Mesendoderm (in vitro differentiated cells): ENCODE measurements around the gene MACF1.
"Not testable (repeated sequence)": the region's sequence is repeated elsewhere in the genome, so short reads cannot be mapped to it uniquely, and the experiment has no call there.

Experiments
- DNase-seq: peaks from one replicate; pipeline ENCODE4 v3.0.0; 2013
- H2AK5ac ChIP-seq: 2 replicates; pipeline ENCODE4 v1.6.1; 2013; ENCODE audit warnings: low read length, inconsistent platforms
- H2BK120ac ChIP-seq: 2 replicates; pipeline ENCODE4 v1.6.1; 2013; ENCODE audit warnings: low read depth, mild to moderate bottlenecking, low read length, moderate library complexity, mixed read lengths
- H2BK15ac ChIP-seq: replicated peaks from 2 replicates; pipeline ENCODE4 v1.6.1; 2013; ENCODE audit warnings: low read depth, mild to moderate bottlenecking, moderate library complexity
- H2BK5ac ChIP-seq: 2 replicates; pipeline ENCODE4 v1.6.1; 2013; ENCODE audit warnings: low read length, inconsistent platforms
- H3K18ac ChIP-seq: 2 replicates; pipeline ENCODE4 v1.6.1; 2013; ENCODE audit warnings: mild to moderate bottlenecking, low read length, mixed read lengths
- H3K23ac ChIP-seq: one replicate; pipeline ENCODE4 v1.6.1; 2013; ENCODE audit warnings: low read length
- H3K27ac ChIP-seq: 2 replicates; pipeline ENCODE4 v1.5.1; 2013; ENCODE audit warnings: low read depth, mild to moderate bottlenecking, inconsistent platforms, low read length, moderate library complexity
- H3K27me3 ChIP-seq: 2 replicates; pipeline ENCODE4 v1.6.1; 2013; ENCODE audit warnings: low read length, control low read depth, mild to moderate bottlenecking, inconsistent platforms; ENCODE audit not compliant: insufficient read depth, poor library complexity
- H3K36me3 ChIP-seq: 2 replicates; pipeline ENCODE4 v1.6.1; 2013; ENCODE audit warnings: low read length, inconsistent platforms; ENCODE audit not compliant: control insufficient read depth, insufficient read depth
- H3K4ac ChIP-seq: one replicate; pipeline ENCODE4 v1.6.1; 2013; ENCODE audit warnings: low read depth, mild to moderate bottlenecking, low read length, moderate library complexity
- H3K4me1 ChIP-seq: 2 replicates; pipeline ENCODE4 v1.6.1; 2013; ENCODE audit warnings: low read depth, low read length, inconsistent platforms; ENCODE audit not compliant: control insufficient read depth
- H3K4me2 ChIP-seq: 2 replicates; pipeline ENCODE4 v1.6.1; 2013; ENCODE audit warnings: low read length
- H3K4me3 ChIP-seq: 2 replicates; pipeline ENCODE4 v1.5.1; 2013; ENCODE audit warnings: mild to moderate bottlenecking, low read length
- H3K56ac ChIP-seq: one replicate; pipeline ENCODE4 v1.6.1; 2013; ENCODE audit warnings: low read length
- H3K79me1 ChIP-seq: 2 replicates; pipeline ENCODE4 v1.6.1; 2013; ENCODE audit warnings: low read length, inconsistent platforms
- H3K79me2 ChIP-seq: 2 replicates; pipeline ENCODE4 v1.6.1; 2013; ENCODE audit warnings: mild to moderate bottlenecking, low read length; ENCODE audit not compliant: control insufficient read depth, insufficient read depth
- H3K9ac ChIP-seq: 2 replicates; pipeline ENCODE4 v1.6.1; 2013; ENCODE audit warnings: low read length, inconsistent platforms
- H4K5ac ChIP-seq: one replicate; pipeline ENCODE4 v1.6.1; 2013; ENCODE audit warnings: low read length
- H4K8ac ChIP-seq: one replicate; pipeline ENCODE4 v1.6.1; 2013; ENCODE audit warnings: low read depth, mild to moderate bottlenecking, control low read depth, low read length, moderate library complexity
- WGBS: extraction: QIAGEN DNeasy Blood & Tissue Kit; methylation state at CpG from one replicate; pipeline ENCODE4 v1.1.7; 2013; ENCODE audit warnings: low lambda C conversion rate, missing lambda C conversion rate; ENCODE audit not compliant: insufficient coverage; ENCODE audit errors: extremely low coverage; 5-methylcytosine and 5-hydroxymethylcytosine counted together

The MACF1 gene

GRCh38 chr1:39497585-39497984 is 293.1 kb downstream of the MACF1 start:
- H3K56ac ChIP-seq = no peak overlapping the region
- no peak overlapping the region for H2BK120ac ChIP-seq
- H3K79me1 ChIP-seq = no peaks in the 10 kb centered on the region
- H3K27me3 ChIP-seq = peaks cover 9% of the 10 kb centered on the region
- H3K79me2 ChIP-seq = no peaks in the 10 kb centered on the region
- no peak overlapping the region for H3K23ac ChIP-seq
- no peak overlapping the region for H4K5ac ChIP-seq
- no peak overlapping the region for H3K27ac ChIP-seq
- H3K4ac ChIP-seq = no peak overlapping the region
- H3K4me2 ChIP-seq = no peak overlapping the region
- no peak for DNase-seq
- H3K9ac ChIP-seq = no peak overlapping the region
- H3K36me3 ChIP-seq = no peaks in the 10 kb centered on the region
- H3K18ac ChIP-seq = no peak overlapping the region
- no peaks in the 10 kb centered on the region for H3K4me1 ChIP-seq
- H2AK5ac ChIP-seq = no peak overlapping the region
- no peak overlapping the region for H4K8ac ChIP-seq
- no peak overlapping the region for H3K4me3 ChIP-seq
- WGBS = no CpG with 5 or more reads among the region's 5 CpGs
- no peak overlapping the region for H2BK15ac ChIP-seq
- no peak overlapping the region for H2BK5ac ChIP-seq

- not testable (repeated sequence) for H2BK15ac ChIP-seq, H3K23ac ChIP-seq, H3K36me3 ChIP-seq, H3K79me1 ChIP-seq, H4K5ac ChIP-seq, H3K79me2 ChIP-seq, H3K9ac ChIP-seq, H4K8ac ChIP-seq, H2AK5ac ChIP-seq, DNase-seq, H2BK5ac ChIP-seq, H3K56ac ChIP-seq, H3K4me3 ChIP-seq, H3K18ac ChIP-seq, H3K4me1 ChIP-seq, H3K4ac ChIP-seq, H3K27ac ChIP-seq, H3K4me2 ChIP-seq, H2BK120ac ChIP-seq, H3K27me3 ChIP-seq
- no CpG with 5 or more reads among the region's 9 CpGs for WGBS
These were observed 293.7 kb downstream of the MACF1 start for GRCh38 chr1:39498096-39498710.

- not testable (repeated sequence) for H3K36me3 ChIP-seq, H3K4me2 ChIP-seq, H2BK120ac ChIP-seq, H3K18ac ChIP-seq, H2BK5ac ChIP-seq, DNase-seq, H2AK5ac ChIP-seq, H3K9ac ChIP-seq, H3K27ac ChIP-seq, H3K4me1 ChIP-seq, H3K27me3 ChIP-seq, H3K56ac ChIP-seq, H3K23ac ChIP-seq, H4K5ac ChIP-seq, H3K4me3 ChIP-seq, H3K4ac ChIP-seq, H3K79me2 ChIP-seq, H4K8ac ChIP-seq, H3K79me1 ChIP-seq, H2BK15ac ChIP-seq
- WGBS = no CpG with 5 or more reads among the region's 15 CpGs
These were observed 294.3 kb downstream of the MACF1 start for GRCh38 chr1:39498821-39499220.

GRCh38 chr1:39499668-39500067 is 295.2 kb downstream of the MACF1 start:
- WGBS = no CpG with 5 or more reads among the region's 5 CpGs
- Histone ChIP-seq H3K4me1 (no peaks in the 10 kb centered on the region), H3K27me3 (no peaks in the 10 kb centered on the region), H3K23ac (no peak overlapping the region), H3K27ac (no peak overlapping the region), H2AK5ac (no peak overlapping the region), H2BK120ac (no peak overlapping the region), H3K9ac (no peak overlapping the region), H3K4ac (no peak overlapping the region), H3K18ac (no peak overlapping the region), H4K8ac (no peak overlapping the region), H2BK15ac (no peak overlapping the region), H3K79me1 (no peaks in the 10 kb centered on the region), H3K56ac (peak overlapping the region; percentile 49), H2BK5ac (no peak overlapping the region), H3K4me3 (no peak overlapping the region), H4K5ac (no peak overlapping the region), H3K36me3 (no peaks in the 10 kb centered on the region), H3K79me2 (no peaks in the 10 kb centered on the region), H3K4me2 (no peak overlapping the region)
- DNase-seq = no peak

- Histone ChIP-seq H3K27me3 (no peaks in the 10 kb centered on the region), H3K79me1 (no peaks in the 10 kb centered on the region), H2BK120ac (no peak overlapping the region), H3K79me2 (no peaks in the 10 kb centered on the region), H3K23ac (no peak overlapping the region), H3K4me3 (no peak overlapping the region), H3K27ac (no peak overlapping the region), H2AK5ac (no peak overlapping the region), H3K4me1 (no peaks in the 10 kb centered on the region), H3K18ac (no peak overlapping the region), H2BK15ac (no peak overlapping the region), H2BK5ac (no peak overlapping the region), H4K8ac (no peak overlapping the region), H4K5ac (no peak overlapping the region), H3K9ac (no peak overlapping the region), H3K36me3 (no peaks in the 10 kb centered on the region), H3K4me2 (no peak overlapping the region), H3K4ac (no peak overlapping the region), H3K56ac (no peak overlapping the region)
- no CpG with 5 or more reads among the region's 4 CpGs for WGBS
- DNase-seq = no peak
These were observed 296.4 kb downstream of the MACF1 start for GRCh38 chr1:39500862-39501389.

GRCh38 chr1:39501666-39502065 is 297.2 kb downstream of the MACF1 start:
- no peaks in the 10 kb centered on the region for H3K4me1 ChIP-seq
- no peaks in the 10 kb centered on the region for H3K79me1 ChIP-seq
- no peak overlapping the region for H3K23ac ChIP-seq
- H3K27ac ChIP-seq = no peak overlapping the region
- H3K56ac ChIP-seq = no peak overlapping the region
- no peak for DNase-seq
- H3K79me2 ChIP-seq = no peaks in the 10 kb centered on the region
- H2AK5ac ChIP-seq = no peak overlapping the region
- H2BK120ac ChIP-seq = no peak overlapping the region
- H4K5ac ChIP-seq = no peak overlapping the region
- no peak overlapping the region for H3K9ac ChIP-seq
- no peak overlapping the region for H3K18ac ChIP-seq
- H2BK5ac ChIP-seq = no peak overlapping the region
- WGBS = no CpG with 5 or more reads among the region's 5 CpGs
- no peaks in the 10 kb centered on the region for H3K36me3 ChIP-seq
- H3K4me2 ChIP-seq = no peak overlapping the region
- H4K8ac ChIP-seq = no peak overlapping the region
- H3K4me3 ChIP-seq = no peak overlapping the region
- no peak overlapping the region for H3K4ac ChIP-seq
- no peak overlapping the region for H2BK15ac ChIP-seq
- no peaks in the 10 kb centered on the region for H3K27me3 ChIP-seq
